Ishikawa (cell line): Measurements from ENCODE around the gene ABCB8.

Experiments
- CEBPB ChIP-seq: IDR thresholded peaks from 2 replicates; pipeline ENCODE4 v1.6.1; 2012
- CREB1 ChIP-seq: IDR thresholded peaks from 2 replicates; pipeline ENCODE4 v1.6.1; 2012; ENCODE audit warnings: low read depth
- EGR1 ChIP-seq: IDR thresholded peaks from 2 replicates; pipeline ENCODE4 v1.6.1; 2012
- EP300 ChIP-seq: IDR thresholded peaks from 2 replicates; pipeline ENCODE4 v1.6.1; 2012; ENCODE audit warnings: borderline replicate concordance
- FOXM1 ChIP-seq: IDR thresholded peaks from 2 replicates; pipeline ENCODE4 v1.6.1; 2012; ENCODE audit warnings: low read depth, borderline replicate concordance
- NFIC ChIP-seq: IDR thresholded peaks from 2 replicates; pipeline ENCODE4 v1.6.1; 2012
- RAD21 ChIP-seq: IDR thresholded peaks from 2 replicates; pipeline ENCODE4 v1.6.1; 2012; ENCODE audit warnings: low read depth
- TAF1 ChIP-seq: IDR thresholded peaks from 2 replicates; pipeline ENCODE4 v1.6.1; 2012; ENCODE audit warnings: low read depth, mild to moderate bottlenecking
- TCF12 ChIP-seq: IDR thresholded peaks from 2 replicates; pipeline ENCODE4 v1.6.1; 2012; ENCODE audit warnings: low read depth
- TEAD4 ChIP-seq: IDR thresholded peaks from 2 replicates; pipeline ENCODE4 v1.6.1; 2012
- YY1 ChIP-seq: IDR thresholded peaks from 2 replicates; pipeline ENCODE4 v1.6.1; 2012; ENCODE audit warnings: low read depth
- ZBTB7A ChIP-seq: IDR thresholded peaks from 2 replicates; pipeline ENCODE4 v1.6.1; 2012; ENCODE audit warnings: low read depth
- TF ChIP-seq, protein P1 (sequence below): IDR thresholded peaks from 2 replicates; pipeline ENCODE4 v1.6.1; 2012; ENCODE audit warnings: low read depth, mild to moderate bottlenecking
- TF ChIP-seq, protein P2 (sequence below): IDR thresholded peaks from 2 replicates; pipeline ENCODE4 v1.6.1; 2012
- TF ChIP-seq, protein P3 (sequence below): IDR thresholded peaks from 2 replicates; pipeline ENCODE4 v1.6.1; 2012

ABCB8 gene

DNA sequence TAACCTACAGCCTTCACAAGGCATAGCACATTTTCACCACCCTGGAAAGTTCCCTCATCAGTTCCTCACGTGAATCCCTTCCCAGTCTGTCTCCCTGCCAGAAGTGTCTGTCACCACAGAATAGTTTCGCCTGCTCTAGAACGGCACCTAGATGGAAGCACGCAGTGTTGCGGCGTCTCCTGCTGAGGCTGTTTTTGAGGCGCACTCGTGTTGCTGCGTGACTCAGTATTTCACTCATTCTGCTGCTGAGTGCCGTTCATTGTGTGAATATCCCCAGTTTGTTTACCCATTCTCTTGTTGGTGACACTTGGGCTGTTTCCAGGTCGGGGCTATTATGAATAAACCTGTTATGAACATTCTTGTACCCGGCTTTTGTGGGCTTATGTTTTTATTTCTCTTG is 24.7 kb upstream of the ABCB8 start:
- TF ChIP-seq, protein P1, sequence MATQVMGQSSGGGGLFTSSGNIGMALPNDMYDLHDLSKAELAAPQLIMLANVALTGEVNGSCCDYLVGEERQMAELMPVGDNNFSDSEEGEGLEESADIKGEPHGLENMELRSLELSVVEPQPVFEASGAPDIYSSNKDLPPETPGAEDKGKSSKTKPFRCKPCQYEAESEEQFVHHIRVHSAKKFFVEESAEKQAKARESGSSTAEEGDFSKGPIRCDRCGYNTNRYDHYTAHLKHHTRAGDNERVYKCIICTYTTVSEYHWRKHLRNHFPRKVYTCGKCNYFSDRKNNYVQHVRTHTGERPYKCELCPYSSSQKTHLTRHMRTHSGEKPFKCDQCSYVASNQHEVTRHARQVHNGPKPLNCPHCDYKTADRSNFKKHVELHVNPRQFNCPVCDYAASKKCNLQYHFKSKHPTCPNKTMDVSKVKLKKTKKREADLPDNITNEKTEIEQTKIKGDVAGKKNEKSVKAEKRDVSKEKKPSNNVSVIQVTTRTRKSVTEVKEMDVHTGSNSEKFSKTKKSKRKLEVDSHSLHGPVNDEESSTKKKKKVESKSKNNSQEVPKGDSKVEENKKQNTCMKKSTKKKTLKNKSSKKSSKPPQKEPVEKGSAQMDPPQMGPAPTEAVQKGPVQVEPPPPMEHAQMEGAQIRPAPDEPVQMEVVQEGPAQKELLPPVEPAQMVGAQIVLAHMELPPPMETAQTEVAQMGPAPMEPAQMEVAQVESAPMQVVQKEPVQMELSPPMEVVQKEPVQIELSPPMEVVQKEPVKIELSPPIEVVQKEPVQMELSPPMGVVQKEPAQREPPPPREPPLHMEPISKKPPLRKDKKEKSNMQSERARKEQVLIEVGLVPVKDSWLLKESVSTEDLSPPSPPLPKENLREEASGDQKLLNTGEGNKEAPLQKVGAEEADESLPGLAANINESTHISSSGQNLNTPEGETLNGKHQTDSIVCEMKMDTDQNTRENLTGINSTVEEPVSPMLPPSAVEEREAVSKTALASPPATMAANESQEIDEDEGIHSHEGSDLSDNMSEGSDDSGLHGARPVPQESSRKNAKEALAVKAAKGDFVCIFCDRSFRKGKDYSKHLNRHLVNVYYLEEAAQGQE = no peak
- no peak for TF ChIP-seq YY1
- TF ChIP-seq TAF1 = no peak
- TF ChIP-seq, protein P2, sequence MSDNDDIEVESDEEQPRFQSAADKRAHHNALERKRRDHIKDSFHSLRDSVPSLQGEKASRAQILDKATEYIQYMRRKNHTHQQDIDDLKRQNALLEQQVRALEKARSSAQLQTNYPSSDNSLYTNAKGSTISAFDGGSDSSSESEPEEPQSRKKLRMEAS = no peak
- TF ChIP-seq CREB1 = no peak
- TF ChIP-seq EP300 = no peak
- TF ChIP-seq, protein P3, sequence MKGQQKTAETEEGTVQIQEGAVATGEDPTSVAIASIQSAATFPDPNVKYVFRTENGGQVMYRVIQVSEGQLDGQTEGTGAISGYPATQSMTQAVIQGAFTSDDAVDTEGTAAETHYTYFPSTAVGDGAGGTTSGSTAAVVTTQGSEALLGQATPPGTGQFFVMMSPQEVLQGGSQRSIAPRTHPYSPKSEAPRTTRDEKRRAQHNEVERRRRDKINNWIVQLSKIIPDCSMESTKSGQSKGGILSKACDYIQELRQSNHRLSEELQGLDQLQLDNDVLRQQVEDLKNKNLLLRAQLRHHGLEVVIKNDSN = no peak
- no peak for TF ChIP-seq NFIC

DNA sequence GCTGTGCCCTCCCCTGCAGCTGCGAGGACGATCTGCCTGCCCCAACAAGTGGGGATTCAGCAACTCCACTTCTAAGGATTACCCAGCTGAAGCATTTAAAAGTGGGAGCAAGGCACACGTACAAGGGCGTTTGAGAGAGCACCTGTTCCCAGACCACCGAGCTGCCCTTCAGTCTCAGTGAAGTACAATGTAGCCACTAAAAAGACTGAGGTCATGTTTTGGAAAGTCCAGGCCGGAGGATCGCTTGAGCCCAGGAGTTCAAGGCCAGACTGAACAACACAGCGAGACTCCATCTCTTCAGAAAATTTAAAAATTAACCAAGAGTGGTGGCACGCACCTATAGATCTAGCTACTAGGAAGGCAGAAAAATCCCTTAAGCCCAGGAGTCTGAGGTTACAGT is 22.7 kb upstream of the ABCB8 start:
- TF ChIP-seq TEAD4 = no peak
- TF ChIP-seq ZBTB7A = no peak
- TF ChIP-seq, protein P2 = no peak
- TF ChIP-seq CEBPB = no peak
- no peak for TF ChIP-seq TAF1
- no peak for TF ChIP-seq YY1
- no peak for TF ChIP-seq EP300
- no peak for TF ChIP-seq CREB1
- TF ChIP-seq NFIC = no peak
- no peak for TF ChIP-seq RAD21
- TF ChIP-seq EGR1 = no peak
- TF ChIP-seq FOXM1 = no peak

DNA sequence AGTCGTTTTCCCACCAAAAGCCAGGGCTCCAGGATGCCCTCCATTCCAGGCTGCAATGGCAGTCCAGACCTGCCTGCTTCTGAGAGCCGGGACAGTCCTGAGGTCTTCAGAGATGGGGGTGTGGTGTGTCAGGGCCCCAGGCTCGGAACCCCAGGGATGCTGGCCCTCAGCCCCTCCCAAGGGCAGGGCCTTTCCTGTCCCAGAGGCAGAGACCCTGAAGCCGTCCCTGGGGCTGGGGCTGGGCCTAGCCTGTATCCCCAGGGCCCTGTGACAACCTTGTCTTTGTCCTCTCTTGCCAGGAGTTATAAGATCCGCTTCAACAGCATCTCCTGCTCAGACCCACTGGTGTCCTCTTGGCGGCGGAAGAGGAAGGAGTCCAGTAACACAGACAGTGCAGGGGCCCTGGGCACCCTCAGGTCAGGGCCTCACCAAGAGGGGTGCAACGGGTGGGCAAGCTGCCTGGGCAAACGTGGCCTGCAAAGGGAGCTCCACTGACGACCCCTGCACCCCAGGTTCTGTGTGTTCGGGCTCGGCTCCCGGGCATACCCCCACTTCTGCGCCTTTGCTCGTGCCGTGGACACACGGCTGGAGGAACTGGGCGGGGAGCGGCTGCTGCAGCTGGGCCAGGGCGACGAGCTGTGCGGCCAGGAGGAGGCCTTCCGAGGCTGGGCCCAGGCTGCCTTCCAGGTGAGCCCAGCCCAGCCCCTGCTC is 21.5 kb upstream of the ABCB8 start:
- TF ChIP-seq EP300 (no peak), TCF12 (no peak), EGR1 (no peak), CEBPB (no peak), TEAD4 (no peak), RAD21 (no peak), TAF1 (no peak)
- TF ChIP-seq, protein P3 = no peak

DNA sequence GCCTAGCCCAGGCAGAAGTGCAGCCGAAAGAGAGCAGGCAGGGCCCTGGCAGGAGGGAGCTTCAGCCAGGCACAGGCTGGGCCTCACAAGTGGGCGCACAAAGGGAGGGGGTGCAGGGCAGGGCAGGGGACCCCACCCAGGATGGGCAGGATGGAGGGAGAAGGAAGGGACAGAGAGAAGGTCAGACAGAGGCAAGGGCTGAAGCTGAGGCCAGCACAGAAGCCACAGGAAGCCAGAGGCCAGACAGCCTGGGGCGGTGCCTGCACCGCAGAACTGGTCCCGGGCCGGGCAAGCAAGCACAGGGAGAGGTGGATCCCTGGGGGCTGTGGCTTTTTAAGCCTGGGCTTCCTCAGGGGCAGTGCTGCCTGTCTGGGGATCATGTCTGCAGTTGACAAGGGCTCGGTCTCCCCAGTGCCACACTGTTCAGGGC is 20.8 kb upstream of the ABCB8 start:
- TF ChIP-seq CREB1 (no peak), CEBPB (no peak), TCF12 (no peak), YY1 (no peak), EP300 (no peak), RAD21 (no peak), TAF1 (no peak), EGR1 (no peak), TEAD4 (no peak), FOXM1 (no peak), ZBTB7A (no peak), NFIC (no peak)
- TF ChIP-seq, protein P3 = no peak
- TF ChIP-seq, protein P1 = no peak
- TF ChIP-seq, protein P2 = no peak

DNA sequence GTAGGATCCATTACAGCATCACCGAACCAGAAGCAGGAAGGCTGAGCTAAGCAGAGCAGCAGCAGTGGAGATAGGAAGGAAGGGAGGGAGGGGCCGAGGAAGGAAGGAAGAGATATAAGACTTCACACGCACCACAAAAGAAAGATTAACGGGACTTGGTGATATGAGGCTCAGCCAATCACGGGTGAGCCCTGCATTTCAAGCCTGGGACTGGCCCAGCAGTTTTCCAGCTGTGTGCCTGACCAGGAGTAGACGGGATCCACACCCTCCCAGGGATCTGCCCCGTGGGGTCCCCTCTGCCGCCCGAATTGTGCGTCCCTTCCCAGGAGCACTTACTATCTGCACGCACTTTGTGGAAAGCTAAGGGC is 20.1 kb upstream of the ABCB8 start:
- TF ChIP-seq RAD21 = no peak
- TF ChIP-seq, protein P1 = no peak
- no peak for TF ChIP-seq NFIC
- no peak for TF ChIP-seq ZBTB7A
- TF ChIP-seq CEBPB = no peak
- no peak for TF ChIP-seq YY1
- TF ChIP-seq EGR1 = no peak
